Loucy (cell line): ENCODE results near the gene AHCYL1.

Source experiments
- H2AFZ ChIP-seq: fragments of 200-600 bp; sonication (generic); 2 replicates; pipeline ENCODE4 v1.6.0; 2016; ENCODE audit warnings: antibody characterized with exemption, mild to moderate bottlenecking, low read length, moderate library complexity
- H3F3A ChIP-seq: fragments of 200-600 bp; 2 replicates; pipeline ENCODE4 v1.6.0; 2016; ENCODE audit warnings: antibody characterized with exemption, low read depth, mild to moderate bottlenecking
- H3K27me3 ChIP-seq: fragments of 200-600 bp; sonication (generic); 2 replicates; pipeline ENCODE4 v1.6.1; 2014; ENCODE audit warnings: low read length, mild to moderate bottlenecking; ENCODE audit not compliant: insufficient read depth, poor library complexity, severe bottlenecking
- H3K36me3 ChIP-seq: fragments of 200-600 bp; sonication (generic); 2 replicates; pipeline ENCODE4 v1.6.1; 2016; ENCODE audit warnings: low read length; ENCODE audit not compliant: insufficient read depth
- H3K4me1 ChIP-seq: fragments of 200-600 bp; sonication (generic); 2 replicates; pipeline ENCODE4 v1.5.1; 2014; ENCODE audit warnings: low read length, mild to moderate bottlenecking; ENCODE audit not compliant: insufficient read depth, poor library complexity, severe bottlenecking
- H3K4me2 ChIP-seq: fragments of 200-600 bp; sonication (generic); 2 replicates; pipeline ENCODE4 v1.6.0; 2014; ENCODE audit warnings: antibody characterized with exemption, low read length, low read depth, mild to moderate bottlenecking; ENCODE audit not compliant: poor library complexity, severe bottlenecking
- H3K4me3 ChIP-seq: fragments of 200-600 bp; sonication (generic); 2 replicates; pipeline ENCODE4 v1.5.1; 2014; ENCODE audit warnings: low read length, mild to moderate bottlenecking, mixed read lengths; ENCODE audit not compliant: poor library complexity, severe bottlenecking
- H3K79me2 ChIP-seq: fragments of 200-600 bp; sonication (generic); 2 replicates; pipeline ENCODE4 v1.6.1; 2014; ENCODE audit warnings: low read length; ENCODE audit not compliant: insufficient read depth
- H3K9ac ChIP-seq: fragments of 200-600 bp; sonication (generic); 2 replicates; pipeline ENCODE4 v1.6.0; 2014; ENCODE audit warnings: mild to moderate bottlenecking, low read depth, low read length, moderate library complexity; ENCODE audit not compliant: poor library complexity, severe bottlenecking
- H3K9me2 ChIP-seq: fragments of 200-600 bp; sonication (generic); replicated peaks from 2 replicates; pipeline ENCODE4 v1.6.1; 2016; ENCODE audit warnings: low read depth, low read length, mixed read lengths
- H3K9me3 ChIP-seq: fragments of 200-600 bp; sonication (generic); 2 replicates; pipeline ENCODE4 v1.6.1; 2014; ENCODE audit warnings: mild to moderate bottlenecking, antibody characterized with exemption, low read length, low read depth; ENCODE audit not compliant: insufficient read depth
- H4K20me1 ChIP-seq: fragments of 200-600 bp; sonication (generic); 2 replicates; pipeline ENCODE4 v1.6.0; 2014; ENCODE audit warnings: antibody characterized with exemption, low read length, mild to moderate bottlenecking; ENCODE audit not compliant: insufficient read depth, poor library complexity, severe bottlenecking
- CTCF ChIP-seq: fragments of 200-600 bp; sonication (generic); conservative IDR thresholded peaks from 2 replicates; pipeline ENCODE4 v1.5.1; 2014; ENCODE audit warnings: mild to moderate bottlenecking, antibody characterized with exemption, low read length
- EZH2phosphoT487 ChIP-seq: fragments of 200-600 bp; IDR thresholded peaks from 2 replicates; pipeline ENCODE4 v1.6.1; 2018; ENCODE audit warnings: antibody characterized with exemption, mild to moderate bottlenecking, moderate library complexity, borderline replicate concordance

AHCYL1 gene

GRCh38 chr1:110056285-110056683 lies 71.7 kb downstream of the AHCYL1 start:
- no peaks in the 10 kb centered on the region for H3K9me2 ChIP-seq
- no peak overlapping the region for H2AFZ ChIP-seq
- H3K4me2 ChIP-seq, result no peak overlapping the region
- H3K36me3 ChIP-seq, result peaks cover 61% of the 10 kb centered on the region; the same call in 1 of the 2 replicates
- no peaks in the 10 kb centered on the region for H3K27me3 ChIP-seq
- no peaks in the 10 kb centered on the region for H3F3A ChIP-seq
- no peak for TF ChIP-seq EZH2phosphoT487
- H3K4me3 ChIP-seq, result no peak overlapping the region
- peaks cover 6% of the 10 kb centered on the region for H4K20me1 ChIP-seq
- H3K9ac ChIP-seq, result no peak overlapping the region
- H3K4me1 ChIP-seq, result no peaks in the 10 kb centered on the region
- no peaks in the 10 kb centered on the region for H3K79me2 ChIP-seq
- H3K9me3 ChIP-seq, result no peaks in the 10 kb centered on the region

GRCh38 chr1:110056776-110057175 lies 72.2 kb downstream of the AHCYL1 start:
- Histone ChIP-seq H3K9me2 (no peaks in the 10 kb centered on the region), H3K4me1 (no peaks in the 10 kb centered on the region), H3K9ac (no peak overlapping the region), H4K20me1 (peaks cover 6% of the 10 kb centered on the region), H3K27me3 (no peaks in the 10 kb centered on the region), H3F3A (no peaks in the 10 kb centered on the region), H3K4me3 (no peak overlapping the region), H3K4me2 (no peak overlapping the region), H2AFZ (no peak overlapping the region), H3K36me3 (peaks cover 56% of the 10 kb centered on the region; the same call in 1 of the 2 replicates), H3K9me3 (no peaks in the 10 kb centered on the region), H3K79me2 (no peaks in the 10 kb centered on the region)
- TF ChIP-seq EZH2phosphoT487 (no peak), CTCF (no peak)

- H3K9me2 ChIP-seq, result no peaks in the 10 kb centered on the region
- H3K4me1 ChIP-seq, result no peaks in the 10 kb centered on the region
- H3K4me2 ChIP-seq, result no peak overlapping the region
- H3F3A ChIP-seq, result no peaks in the 10 kb centered on the region
- no peak overlapping the region for H3K4me3 ChIP-seq
- no peaks in the 10 kb centered on the region for H3K9me3 ChIP-seq
- H3K36me3 ChIP-seq, result peaks cover 44% of the 10 kb centered on the region; the same call in 1 of the 2 replicates
- H4K20me1 ChIP-seq, result peaks cover 6% of the 10 kb centered on the region
- no peak overlapping the region for H2AFZ ChIP-seq
- no peak overlapping the region for H3K9ac ChIP-seq
- H3K27me3 ChIP-seq, result no peaks in the 10 kb centered on the region
- no peaks in the 10 kb centered on the region for H3K79me2 ChIP-seq
- TF ChIP-seq CTCF (no peak), EZH2phosphoT487 (no peak)
Observed at GRCh38 chr1:110057963-110058518, 73.5 kb downstream of the AHCYL1 start.

GRCh38 chr1:110058591-110058990 lies 74.0 kb downstream of the AHCYL1 start:
- Histone ChIP-seq H3K4me3 (no peak overlapping the region), H3K9ac (no peak overlapping the region), H3K9me3 (no peaks in the 10 kb centered on the region), H3K79me2 (no peaks in the 10 kb centered on the region), H3K4me2 (no peak overlapping the region), H3F3A (no peaks in the 10 kb centered on the region), H3K4me1 (no peaks in the 10 kb centered on the region), H4K20me1 (peaks cover 6% of the 10 kb centered on the region), H3K9me2 (no peaks in the 10 kb centered on the region), H2AFZ (no peak overlapping the region), H3K36me3 (peaks cover 38% of the 10 kb centered on the region; the same call in 1 of the 2 replicates), H3K27me3 (no peaks in the 10 kb centered on the region)
- TF ChIP-seq CTCF (no peak), EZH2phosphoT487 (no peak)
